BJ (cell line): Measurements from ENCODE around the gene C16orf74. TPM values are rescaled to one million over a fixed set of nuclear protein-coding genes. Genes with fewer than 3 reads are reported as not detected.

ENCODE experiments used
- CTCF ChIA-PET: fragments of 350-600 bp; formaldehyde crosslinking; extraction: SDS; loops from one replicate; lab custom pipeline; 2021; ENCODE audit warnings: antibody characterized with exemption, inconsistent platforms; lab: Yijun Ruan, JAX
- POLR2A ChIA-PET: fragments of 300-600 bp; sonication (Branson Sonifier 250); formaldehyde crosslinking; extraction: SDS; loops from one replicate; lab custom pipeline; 2021; ENCODE audit warnings: antibody characterized with exemption; lab: Charles Lee
- DNase-seq: peaks from one replicate; pipeline ENCODE4 v3.0.0-alpha.2; 2011; ENCODE audit warnings: low read depth
- H3K27me3 ChIP-seq: 2 replicates; pipeline ENCODE4 v1.6.0; 2011; ENCODE audit warnings: low read length; ENCODE audit not compliant: control insufficient read depth, insufficient read depth
- H3K36me3 ChIP-seq: 2 replicates; pipeline ENCODE4 v1.5.1; 2011; ENCODE audit warnings: low read length; ENCODE audit not compliant: control insufficient read depth, insufficient read depth
- H3K4me3 ChIP-seq: 2 replicates; pipeline ENCODE4 v1.5.1; 2011; ENCODE audit warnings: low read depth, mild to moderate bottlenecking, control low read depth, low read length
- polyA plus RNA-seq: library from polyadenylated mRNA; depleted of rRNA; stranded (reverse); fragments of >200 nt; gene quantifications from 2 replicates; pipeline ENCODE4 v1.2.3, GENCODE V29; 2011
- TF ChIP-seq, protein P1 (sequence below): IDR thresholded peaks from 2 replicates; pipeline ENCODE4 v1.5.1; 2011; ENCODE audit warnings: low read depth, mild to moderate bottlenecking, control low read depth, inconsistent platforms, low read length, moderate library complexity; ENCODE audit not compliant: insufficient read depth

Gene C16orf74
- polyA plus RNA-seq, 1 experiment = 2.9 TPM

GRCh38 chr16:85664580-85665372 lies 86.1 kb downstream of the C16orf74 start:
- peaks cover 69% of the 10 kb centered on the region for H3K36me3 ChIP-seq
- H3K4me3 ChIP-seq = no peak overlapping the region
- TF ChIP-seq, protein P1, sequence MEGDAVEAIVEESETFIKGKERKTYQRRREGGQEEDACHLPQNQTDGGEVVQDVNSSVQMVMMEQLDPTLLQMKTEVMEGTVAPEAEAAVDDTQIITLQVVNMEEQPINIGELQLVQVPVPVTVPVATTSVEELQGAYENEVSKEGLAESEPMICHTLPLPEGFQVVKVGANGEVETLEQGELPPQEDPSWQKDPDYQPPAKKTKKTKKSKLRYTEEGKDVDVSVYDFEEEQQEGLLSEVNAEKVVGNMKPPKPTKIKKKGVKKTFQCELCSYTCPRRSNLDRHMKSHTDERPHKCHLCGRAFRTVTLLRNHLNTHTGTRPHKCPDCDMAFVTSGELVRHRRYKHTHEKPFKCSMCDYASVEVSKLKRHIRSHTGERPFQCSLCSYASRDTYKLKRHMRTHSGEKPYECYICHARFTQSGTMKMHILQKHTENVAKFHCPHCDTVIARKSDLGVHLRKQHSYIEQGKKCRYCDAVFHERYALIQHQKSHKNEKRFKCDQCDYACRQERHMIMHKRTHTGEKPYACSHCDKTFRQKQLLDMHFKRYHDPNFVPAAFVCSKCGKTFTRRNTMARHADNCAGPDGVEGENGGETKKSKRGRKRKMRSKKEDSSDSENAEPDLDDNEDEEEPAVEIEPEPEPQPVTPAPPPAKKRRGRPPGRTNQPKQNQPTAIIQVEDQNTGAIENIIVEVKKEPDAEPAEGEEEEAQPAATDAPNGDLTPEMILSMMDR = no peak
- ChIA-PET CTCF (interaction anchor here (0.6 kb wide), 1 partner anchor 8 kb away, joined by 3 read pairs; no protein-coding TSS in a partner anchor), POLR2A (no interaction called here)
- no peak for DNase-seq
- H3K27me3 ChIP-seq = no peaks in the 10 kb centered on the region

- ChIA-PET CTCF (interaction anchor here (0.6 kb wide), 1 partner anchor 9 kb away, joined by 3 read pairs; no protein-coding TSS in a partner anchor), POLR2A (no interaction called here)
- DNase-seq = no peak
- no peaks in the 10 kb centered on the region for H3K27me3 ChIP-seq
- H3K4me3 ChIP-seq = no peak overlapping the region
- TF ChIP-seq, protein P1 = no peak
- peaks cover 68% of the 10 kb centered on the region for H3K36me3 ChIP-seq
Observed at GRCh38 chr16:85663891-85664321, 87.0 kb downstream of the C16orf74 start.

DNA sequence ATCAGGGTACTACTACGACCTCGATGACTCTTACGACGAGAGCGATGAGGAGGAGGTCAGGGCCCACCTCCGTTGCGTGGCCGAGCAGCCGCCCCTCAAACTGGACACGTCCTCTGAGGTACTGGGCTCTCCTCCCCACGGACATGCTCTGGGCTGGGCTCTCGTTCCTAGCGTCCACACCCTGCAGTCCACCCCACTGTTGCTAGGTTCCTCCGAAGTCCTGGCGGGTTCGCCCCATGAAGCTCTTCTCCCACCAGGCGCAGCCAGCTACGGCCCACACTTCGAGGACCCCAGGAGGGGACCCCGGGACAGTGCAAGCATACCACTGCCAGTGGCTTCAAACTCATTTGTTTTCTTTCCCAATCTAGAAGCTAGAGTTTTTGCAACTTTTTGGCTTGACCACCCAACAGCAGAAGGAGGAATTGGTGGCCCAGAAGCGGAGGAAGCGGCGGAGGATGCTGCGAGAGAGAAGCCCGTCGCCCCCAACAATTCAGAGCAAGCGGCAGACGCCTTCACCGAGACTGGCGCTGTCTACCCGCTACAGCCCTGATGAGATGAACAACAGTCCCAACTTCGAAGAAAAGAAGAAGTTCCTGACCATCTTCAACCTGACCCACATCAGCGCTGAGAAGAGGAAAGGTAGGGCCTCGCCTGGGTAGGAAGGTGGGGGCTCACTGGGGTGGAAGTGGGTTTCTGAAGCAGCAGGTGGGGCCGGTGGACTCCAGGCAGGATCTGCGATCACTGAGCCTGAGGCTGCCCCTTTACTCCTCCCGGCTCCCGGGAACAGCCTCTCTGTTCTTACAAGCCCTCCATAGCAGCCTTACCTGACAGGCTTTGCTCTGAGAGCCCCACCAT lies 87.7 kb downstream of the C16orf74 start:
- CTCF ChIA-PET = no interaction called here
- POLR2A ChIA-PET = no interaction called here
- TF ChIP-seq, protein P1 = no peak
- H3K36me3 ChIP-seq = peaks cover 69% of the 10 kb centered on the region
- no peaks in the 10 kb centered on the region for H3K27me3 ChIP-seq
- DNase-seq = no peak
- H3K4me3 ChIP-seq = no peak overlapping the region

- TF ChIP-seq, protein P1 = no peak
- no peak for DNase-seq
- CTCF ChIA-PET = no interaction called here
- H3K27me3 ChIP-seq = no peaks in the 10 kb centered on the region
- POLR2A ChIA-PET = no interaction called here
- no peak overlapping the region for H3K4me3 ChIP-seq
- peaks cover 68% of the 10 kb centered on the region for H3K36me3 ChIP-seq
Observed at GRCh38 chr16:85662482-85662812, 88.4 kb downstream of the C16orf74 start.
